ENCODE results near the gene CLSTN2.

Gene CLSTN2

GRCh38 chr3:140135461-140135860 is 200.5 kb downstream of the CLSTN2 start:
- no peaks in the 10 kb centered on the region for H3K36me3 Mint-ChIP-seq (ENCODE audit: low read depth)
- TF ChIP-seq CTCF (IDR thresholded peaks at IDR 0.05; ENCODE audit: unreplicated experiment in 3 of 3): no peak
- H3K27me3 Mint-ChIP-seq (ENCODE audit: low read depth): peaks cover 16% of the 10 kb centered on the region
- no peak overlapping the region for H3K4me3 Mint-ChIP-seq
- H3K27ac Mint-ChIP-seq: no peak overlapping the region
- H3K4me1 Mint-ChIP-seq: peaks cover 3% of the 10 kb centered on the region
- H3K9me3 Mint-ChIP-seq: no peaks in the 10 kb centered on the region

- Mint-ChIP-seq H3K27ac (no peak overlapping the region), H3K9me3 (no peaks in the 10 kb centered on the region), H3K36me3 (ENCODE audit: low read depth) (no peaks in the 10 kb centered on the region), H3K4me3 (no peak overlapping the region), H3K4me1 (no peaks in the 10 kb centered on the region), H3K27me3 (ENCODE audit: low read depth) (peaks cover 8% of the 10 kb centered on the region)
- TF ChIP-seq CTCF (IDR thresholded peaks at IDR 0.05; ENCODE audit: unreplicated experiment in 3 of 3): no peak
Observed at GRCh38 chr3:140143367-140144069, 208.5 kb downstream of the CLSTN2 start.

GRCh38 chr3:140145528-140145927 is 210.5 kb downstream of the CLSTN2 start:
- Mint-ChIP-seq H3K36me3 (ENCODE audit: low read depth) (no peaks in the 10 kb centered on the region), H3K4me1 (no peaks in the 10 kb centered on the region), H3K27ac (no peak overlapping the region), H3K9me3 (no peaks in the 10 kb centered on the region), H3K4me3 (no peak overlapping the region), H3K27me3 (ENCODE audit: low read depth) (no peaks in the 10 kb centered on the region)
- TF ChIP-seq CTCF (IDR thresholded peaks at IDR 0.05; ENCODE audit: unreplicated experiment in 3 of 3): no peak

GRCh38 chr3:140146668-140147067 is 211.7 kb downstream of the CLSTN2 start:
- no peaks in the 10 kb centered on the region for H3K4me1 Mint-ChIP-seq
- H3K27me3 Mint-ChIP-seq (ENCODE audit: low read depth): no peaks in the 10 kb centered on the region
- TF ChIP-seq CTCF (IDR thresholded peaks at IDR 0.05; ENCODE audit: unreplicated experiment in 3 of 3): no peak
- H3K27ac Mint-ChIP-seq: no peak overlapping the region
- H3K9me3 Mint-ChIP-seq: no peaks in the 10 kb centered on the region
- H3K4me3 Mint-ChIP-seq: no peak overlapping the region
- no peaks in the 10 kb centered on the region for H3K36me3 Mint-ChIP-seq (ENCODE audit: low read depth)

- peaks cover 4% of the 10 kb centered on the region for H3K27me3 Mint-ChIP-seq (ENCODE audit: low read depth)
- no peaks in the 10 kb centered on the region for H3K4me1 Mint-ChIP-seq
- no peak overlapping the region for H3K4me3 Mint-ChIP-seq
- H3K36me3 Mint-ChIP-seq (ENCODE audit: low read depth): no peaks in the 10 kb centered on the region
- H3K9me3 Mint-ChIP-seq: no peaks in the 10 kb centered on the region
- TF ChIP-seq CTCF (IDR thresholded peaks at IDR 0.05; ENCODE audit: unreplicated experiment in 3 of 3): no peak
- no peak overlapping the region for H3K27ac Mint-ChIP-seq
Observed at GRCh38 chr3:140147965-140148490, 213.0 kb downstream of the CLSTN2 start.

- no peak for TF ChIP-seq CTCF (IDR thresholded peaks at IDR 0.05; ENCODE audit: unreplicated experiment in 3 of 3)
- H3K27ac Mint-ChIP-seq: no peak overlapping the region
- H3K9me3 Mint-ChIP-seq: no peaks in the 10 kb centered on the region
- no peaks in the 10 kb centered on the region for H3K4me1 Mint-ChIP-seq
- H3K36me3 Mint-ChIP-seq (ENCODE audit: low read depth): no peaks in the 10 kb centered on the region
- peaks cover 4% of the 10 kb centered on the region for H3K27me3 Mint-ChIP-seq (ENCODE audit: low read depth)
- no peak overlapping the region for H3K4me3 Mint-ChIP-seq
Observed at GRCh38 chr3:140148824-140149390, 213.9 kb downstream of the CLSTN2 start.
